GM23338 (cell line): ENCODE data around the gene HBB.

Experiments
- NANOG ChIP-seq: IDR thresholded peaks from 2 replicates; pipeline ENCODE4 v1.6.1; 2016; ENCODE audit warnings: antibody characterized with exemption, borderline replicate concordance
- TF ChIP-seq, protein P1 (sequence below), 2 experiments: fragments of 200-600 bp in 1 of 2; sonication (generic) in 1 of 2; conservative IDR thresholded peaks; 2 replicates each; pipeline versions ENCODE4 v1.5.1 to v1.6.1; 2016 to 2017; ENCODE audit warnings: antibody characterized with exemption in 2 of 2, low read depth in 2 of 2, mild to moderate bottlenecking in 2 of 2, moderate library complexity in 1 of 2

- TF ChIP-seq NANOG, result no peak
- TF ChIP-seq, protein P1, sequence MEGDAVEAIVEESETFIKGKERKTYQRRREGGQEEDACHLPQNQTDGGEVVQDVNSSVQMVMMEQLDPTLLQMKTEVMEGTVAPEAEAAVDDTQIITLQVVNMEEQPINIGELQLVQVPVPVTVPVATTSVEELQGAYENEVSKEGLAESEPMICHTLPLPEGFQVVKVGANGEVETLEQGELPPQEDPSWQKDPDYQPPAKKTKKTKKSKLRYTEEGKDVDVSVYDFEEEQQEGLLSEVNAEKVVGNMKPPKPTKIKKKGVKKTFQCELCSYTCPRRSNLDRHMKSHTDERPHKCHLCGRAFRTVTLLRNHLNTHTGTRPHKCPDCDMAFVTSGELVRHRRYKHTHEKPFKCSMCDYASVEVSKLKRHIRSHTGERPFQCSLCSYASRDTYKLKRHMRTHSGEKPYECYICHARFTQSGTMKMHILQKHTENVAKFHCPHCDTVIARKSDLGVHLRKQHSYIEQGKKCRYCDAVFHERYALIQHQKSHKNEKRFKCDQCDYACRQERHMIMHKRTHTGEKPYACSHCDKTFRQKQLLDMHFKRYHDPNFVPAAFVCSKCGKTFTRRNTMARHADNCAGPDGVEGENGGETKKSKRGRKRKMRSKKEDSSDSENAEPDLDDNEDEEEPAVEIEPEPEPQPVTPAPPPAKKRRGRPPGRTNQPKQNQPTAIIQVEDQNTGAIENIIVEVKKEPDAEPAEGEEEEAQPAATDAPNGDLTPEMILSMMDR (conservative IDR thresholded peaks at IDR 0.05; ENCODE audit: low read depth in 2 of 2), result no peak
These were observed 30.8 kb downstream of the HBB start for GRCh38 chr11:5196067-5196466.
